GM08714 (cell line): Measurements from ENCODE around the gene AKR1B15.

Experiments used
- H3K4me3 ChIP-seq: fragments of 200-500 bp; sonication (Bioruptor generic); 2 replicates; pipeline ENCODE4 v1.5.1; 2014; ENCODE audit warnings: mild to moderate bottlenecking, low read length, inconsistent platforms
- ZNF274 ChIP-seq: IDR thresholded peaks from 2 replicates; pipeline ENCODE4 v1.6.1; 2012; ENCODE audit warnings: mild to moderate bottlenecking, low read depth, low read length

The AKR1B15 gene

DNA sequence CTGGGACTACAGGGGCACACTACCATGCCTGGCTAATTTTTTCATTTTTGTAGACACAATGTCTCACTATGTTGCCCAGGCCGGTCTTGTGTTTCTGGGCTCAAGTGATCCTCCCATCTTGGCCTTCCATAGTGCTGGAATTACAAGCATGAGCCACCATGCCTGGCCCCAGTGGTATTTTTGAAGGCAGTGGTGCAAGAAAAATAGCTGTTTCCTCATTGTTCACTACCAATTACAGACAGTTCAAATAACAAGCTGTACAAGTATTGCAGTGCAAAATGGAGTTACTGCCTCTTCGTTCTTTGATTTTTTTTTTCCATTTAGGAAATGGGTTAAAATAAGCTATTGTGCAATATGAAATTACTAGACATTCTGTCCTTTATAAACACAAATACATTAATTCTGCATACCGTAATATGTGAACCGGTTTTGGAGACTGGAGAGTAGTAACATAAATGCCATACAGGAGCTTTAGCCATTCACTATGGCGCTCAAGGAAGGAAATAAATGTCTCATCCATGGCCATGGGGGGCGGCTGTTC lies 62.8 kb downstream of the AKR1B15 start:
- H3K4me3 ChIP-seq, result no peak overlapping the region
- no peak for TF ChIP-seq ZNF274

GRCh38 chr7:134612197-134612596 lies 63.3 kb downstream of the AKR1B15 start:
- no peak for TF ChIP-seq ZNF274
- H3K4me3 ChIP-seq, result no peak overlapping the region

- no peak for TF ChIP-seq ZNF274
- H3K4me3 ChIP-seq, result no peak overlapping the region
These were observed 64.9 kb downstream of the AKR1B15 start for GRCh38 chr7:134613623-134614347.

DNA sequence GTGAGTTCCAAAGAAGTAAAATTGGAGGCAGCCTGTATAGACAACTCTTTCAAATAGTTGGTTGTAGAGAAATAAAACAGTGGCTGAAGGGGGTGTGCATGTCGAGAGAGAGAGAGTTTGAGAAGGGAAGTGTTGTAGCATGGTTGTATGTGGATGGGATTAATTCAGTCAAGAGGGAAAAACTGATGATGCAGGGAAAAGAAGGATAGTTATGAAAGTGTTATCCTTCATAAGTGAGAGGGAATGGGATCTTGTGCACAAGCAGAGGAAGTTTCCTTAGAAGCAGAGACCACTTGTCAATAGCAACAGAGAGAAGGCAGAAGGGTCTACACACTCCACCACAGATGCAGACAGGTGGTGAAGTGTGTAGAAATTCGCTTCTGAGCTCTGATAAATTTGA lies 67.7 kb downstream of the AKR1B15 start:
- H3K4me3 ChIP-seq, result no peak overlapping the region
- TF ChIP-seq ZNF274, result no peak

DNA sequence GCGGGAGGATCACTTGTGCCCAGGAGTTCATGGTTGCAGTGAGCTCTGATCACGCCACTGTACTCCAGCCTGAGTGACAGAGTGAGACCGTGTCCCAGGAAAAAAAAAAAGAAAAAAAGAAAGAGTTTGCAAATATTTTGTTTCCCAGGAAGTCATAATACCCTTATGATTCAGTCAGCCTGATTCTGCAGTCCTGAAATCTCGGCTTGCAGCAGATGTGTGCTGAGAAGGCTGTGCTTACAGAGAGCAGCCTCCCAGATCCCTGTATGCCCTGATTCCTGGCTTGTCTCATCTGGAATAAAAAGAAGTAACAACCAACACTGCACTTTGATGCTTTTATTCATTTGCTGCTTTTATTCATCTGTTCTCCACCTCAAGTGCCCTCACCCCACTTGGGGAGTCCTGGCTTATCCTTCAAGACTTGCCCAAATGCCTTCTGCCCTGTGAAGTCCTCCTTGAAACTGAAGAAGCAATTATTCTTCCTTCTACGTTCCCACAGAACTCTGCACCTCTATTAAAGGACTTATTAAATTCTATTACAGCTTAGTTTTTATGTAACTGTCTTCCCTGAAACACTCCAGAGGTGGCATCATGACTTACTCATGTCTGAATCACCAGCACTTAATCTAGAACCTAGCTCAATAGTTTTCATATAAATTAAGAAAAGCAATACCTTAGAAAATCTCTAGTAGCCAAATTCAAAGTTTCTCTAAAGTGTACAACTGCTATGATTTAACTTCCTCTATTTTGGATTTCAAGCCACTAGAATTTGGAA lies 70.0 kb downstream of the AKR1B15 start:
- TF ChIP-seq ZNF274, result no peak
- no peak overlapping the region for H3K4me3 ChIP-seq

GRCh38 chr7:134619627-134620331 lies 70.9 kb downstream of the AKR1B15 start:
- H3K4me3 ChIP-seq, result no peak overlapping the region
- TF ChIP-seq ZNF274, result no peak

GRCh38 chr7:134622303-134622995 lies 73.5 kb downstream of the AKR1B15 start:
- no peak overlapping the region for H3K4me3 ChIP-seq
- no peak for TF ChIP-seq ZNF274

DNA sequence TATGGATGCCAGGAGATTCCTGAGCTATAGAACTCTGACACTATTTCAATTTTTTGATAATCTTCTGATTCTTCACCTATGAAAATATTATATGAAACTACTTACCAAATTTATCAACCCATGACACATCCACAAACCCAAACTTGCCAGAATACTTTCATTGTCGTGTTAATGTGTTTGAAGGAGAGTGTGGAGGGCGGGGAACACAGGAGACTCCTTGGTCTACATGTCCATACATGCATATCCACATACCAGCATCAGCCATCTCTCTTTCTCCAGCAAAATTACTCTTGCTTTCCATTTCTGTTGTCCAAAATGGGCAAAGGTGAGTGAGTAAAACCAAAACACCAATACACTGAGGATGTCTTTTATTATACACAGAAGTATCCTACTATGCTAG lies 74.3 kb downstream of the AKR1B15 start:
- H3K4me3 ChIP-seq, result no peak overlapping the region
- TF ChIP-seq ZNF274, result no peak

DNA sequence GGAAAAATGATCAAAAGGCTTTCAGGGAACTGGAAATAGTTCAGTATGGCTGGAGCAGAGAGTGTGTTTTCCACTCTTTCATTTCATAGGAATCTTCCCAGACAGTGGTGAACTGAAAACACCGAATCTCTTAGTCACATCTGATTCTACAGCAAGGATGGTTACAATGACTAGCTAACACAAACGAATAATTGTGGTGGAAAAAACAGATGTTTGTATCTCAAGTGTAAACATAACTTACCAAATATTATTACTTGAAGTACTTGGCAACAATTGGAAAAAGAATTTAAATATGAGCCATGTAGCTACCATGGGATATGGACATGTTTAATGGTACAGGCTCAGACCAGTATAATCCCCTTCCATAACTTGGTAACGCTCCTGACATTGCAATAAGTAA lies 76.6 kb downstream of the AKR1B15 start:
- no peak overlapping the region for H3K4me3 ChIP-seq
- no peak for TF ChIP-seq ZNF274

DNA sequence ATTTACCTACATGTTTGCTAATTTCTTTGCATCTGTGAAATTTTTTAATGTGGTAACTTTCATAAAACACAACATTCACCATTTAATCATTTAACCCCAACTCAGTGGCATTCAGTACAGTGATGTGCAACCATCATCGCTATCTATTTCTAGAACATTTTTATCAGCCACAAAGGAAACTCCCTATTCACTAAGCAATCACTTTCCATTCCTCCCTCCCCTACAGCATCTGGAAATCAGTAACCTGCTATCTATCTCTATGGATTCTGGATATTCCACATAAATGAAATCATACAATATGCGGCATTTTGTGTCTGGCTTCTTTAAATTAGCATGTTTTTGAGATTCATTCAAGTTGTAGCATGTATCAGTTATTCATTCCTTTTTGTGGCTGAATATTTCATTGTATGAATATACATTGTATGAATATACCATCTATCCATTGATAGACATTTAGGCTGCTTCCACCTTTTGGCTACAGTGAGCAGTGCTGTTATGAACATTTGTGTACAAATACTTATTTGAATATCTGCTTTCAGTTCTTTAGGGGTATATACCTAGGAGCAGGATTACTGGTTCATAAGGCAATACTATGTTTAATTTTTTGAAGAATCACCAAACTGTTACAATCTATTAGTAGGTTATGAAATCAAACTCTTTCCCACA lies 78.3 kb downstream of the AKR1B15 start:
- no peak for TF ChIP-seq ZNF274
- no peak overlapping the region for H3K4me3 ChIP-seq

GRCh38 chr7:134627775-134628153 lies 78.9 kb downstream of the AKR1B15 start:
- TF ChIP-seq ZNF274, result no peak
- no peak overlapping the region for H3K4me3 ChIP-seq

DNA sequence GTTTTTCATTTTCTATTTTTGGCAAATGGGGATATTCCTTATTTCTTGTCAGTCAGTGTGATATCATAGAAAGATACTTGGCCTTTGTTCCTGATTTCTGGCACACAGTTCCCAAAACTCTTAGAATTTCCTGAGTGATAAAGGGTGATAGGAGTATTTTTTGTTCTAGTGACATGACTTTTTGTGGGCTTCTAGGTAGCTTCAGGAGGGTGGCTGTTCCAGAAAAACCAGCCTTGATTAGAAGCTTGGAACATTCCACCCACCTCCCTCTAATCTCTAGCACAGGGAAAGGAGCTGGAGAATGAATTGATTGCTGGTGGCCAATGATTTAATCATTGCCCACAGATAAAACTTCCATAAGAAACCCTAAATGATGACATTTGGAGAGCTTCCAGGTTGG lies 80.5 kb downstream of the AKR1B15 start:
- TF ChIP-seq ZNF274, result no peak
- no peak overlapping the region for H3K4me3 ChIP-seq
